SK-N-SH (cell line): Measurements from ENCODE around the gene GRAMD2B. TPM values are rescaled to one million over a fixed set of nuclear protein-coding genes. Genes with fewer than 3 reads are reported as not detected.

ENCODE experiments used
- CTCF ChIA-PET: fragments of 300-600, 350-600 bp; formaldehyde crosslinking; extraction: SDS; loops from one replicate; lab custom pipeline; 2021; lab: Yijun Ruan, JAX
- POLR2A ChIA-PET: fragments of 350-600 bp; sonication (Branson Sonifier 250); formaldehyde crosslinking; extraction: SDS; loops from one replicate; lab custom pipeline; 2020; ENCODE audit warnings: antibody characterized with exemption, inconsistent platforms; lab: Yijun Ruan, JAX
- DNase-seq: peaks from one replicate; pipeline ENCODE4 v3.0.0; 2012
- H2AFZ ChIP-seq: fragments of 200-600 bp; sonication (generic); 2 replicates; pipeline ENCODE4 v1.8.1; 2016; ENCODE audit warnings: antibody characterized with exemption, mild to moderate bottlenecking, low read depth
- H3F3A ChIP-seq: fragments of 200-600 bp; sonication (generic); replicated peaks from 2 replicates; pipeline ENCODE3; 2016; ENCODE audit warnings: antibody characterized with exemption, mild to moderate bottlenecking; ENCODE audit not compliant: insufficient read depth
- H3K27ac ChIP-seq, 2 experiments: fragments of 200-500 bp in 1 of 2; fragments of 200-600 bp in 1 of 2; sonication (Bioruptor generic) in 1 of 2; sonication (generic), shearing (Covaris generic) in 1 of 2; 2 replicates each; pipeline versions ENCODE4 v1.5.1 to v1.6.1; 2014 to 2016; ENCODE audit warnings: low read depth in 2 of 2, inconsistent platforms in 1 of 2, low read length in 1 of 2, mild to moderate bottlenecking in 1 of 2, mixed read lengths in 1 of 2
- H3K27me3 ChIP-seq: fragments of 200-600 bp; sonication (generic), shearing (Covaris generic); 2 replicates; pipeline ENCODE4 v1.6.1; 2016; ENCODE audit warnings: mixed run types; ENCODE audit not compliant: insufficient read depth
- H3K36me3 ChIP-seq, 2 experiments: fragments of 200-500 bp in 1 of 2; fragments of 200-600 bp in 1 of 2; sonication (Bioruptor generic) in 1 of 2; sonication (generic) in 1 of 2; replicated peaks in 1 of 2; 2 replicates each; pipeline versions ENCODE3 to v1.5.1; 2014 to 2016; ENCODE audit warnings: low read length in 1 of 2, mild to moderate bottlenecking in 1 of 2; ENCODE audit not compliant: insufficient read depth in 2 of 2, control insufficient read depth in 1 of 2
- H3K4me1 ChIP-seq, 2 experiments: fragments of 200-500 bp in 1 of 2; fragments of 200-600 bp in 1 of 2; sonication (Bioruptor generic) in 1 of 2; sonication (generic), shearing (Covaris generic) in 1 of 2; 2 replicates each; pipeline versions ENCODE4 v1.5.1 to v1.6.1; 2014 to 2016; ENCODE audit warnings: low read depth in 1 of 2, low read length in 1 of 2, mixed run types in 1 of 2; ENCODE audit not compliant: insufficient read depth in 2 of 2, control insufficient read depth in 1 of 2
- H3K4me2 ChIP-seq: fragments of 200-600 bp; sonication (generic), shearing (Covaris generic); 2 replicates; pipeline ENCODE4 v1.6.1; 2017; ENCODE audit warnings: mixed run types
- H3K4me3 ChIP-seq, 2 experiments: fragments of 200-500 bp in 1 of 2; fragments of 200-600 bp in 1 of 2; sonication (Bioruptor generic) in 1 of 2; sonication (generic), shearing (Covaris generic) in 1 of 2; 2 replicates each; pipeline versions ENCODE4 v1.5.1 to v1.8.1; 2014 to 2016; ENCODE audit warnings: low read depth in 2 of 2, inconsistent platforms in 1 of 2, low read length in 1 of 2, mild to moderate bottlenecking in 1 of 2, mixed read lengths in 1 of 2, moderate library complexity in 1 of 2
- H3K79me2 ChIP-seq: fragments of 200-600 bp; sonication (generic); 2 replicates; pipeline ENCODE4 v1.8.1; 2017; ENCODE audit warnings: mild to moderate bottlenecking; ENCODE audit not compliant: insufficient read depth
- H3K9ac ChIP-seq: fragments of 200-600 bp; sonication (generic); 2 replicates; pipeline ENCODE4 v1.6.1; 2017; ENCODE audit warnings: mixed run types
- H3K9me2 ChIP-seq: fragments of 200-600 bp; sonication (generic); 2 replicates; pipeline ENCODE4 v1.6.1; 2017; ENCODE audit warnings: mixed run types
- H3K9me3 ChIP-seq: fragments of 200-600 bp; sonication (generic); 2 replicates; pipeline ENCODE4 v1.6.1; 2017; ENCODE audit warnings: mixed run types, mild to moderate bottlenecking, moderate library complexity
- H4K20me1 ChIP-seq: fragments of 200-600 bp; sonication (generic); 2 replicates; pipeline ENCODE4 v1.6.1; 2017; ENCODE audit warnings: mild to moderate bottlenecking, mixed run types; ENCODE audit not compliant: insufficient read depth
- FOXM1 ChIP-seq: IDR thresholded peaks from 2 replicates; pipeline ENCODE4 v1.4.0; 2012; ENCODE audit warnings: low read depth, mild to moderate bottlenecking
- GABPA ChIP-seq: IDR thresholded peaks from 2 replicates; pipeline ENCODE4 v1.4.0; 2012; ENCODE audit warnings: low read depth, mild to moderate bottlenecking
- GATA2 ChIP-seq: sonication (generic); formaldehyde crosslinking; IDR thresholded peaks from 2 replicates; pipeline ENCODE4 v1.5.0; 2020; ENCODE audit warnings: mild to moderate bottlenecking, missing genetic modification reagents
- IRF3 ChIP-seq: fragments of 150-350 bp; IDR thresholded peaks from 2 replicates; pipeline ENCODE4 v1.6.1; 2016; ENCODE audit warnings: mild to moderate bottlenecking, low read depth, low read length
- JUND ChIP-seq: IDR thresholded peaks from 2 replicates; pipeline ENCODE4 v1.4.0; 2012
- MXI1 ChIP-seq: IDR thresholded peaks from 2 replicates; pipeline ENCODE4 v1.6.1; 2012; ENCODE audit warnings: mild to moderate bottlenecking, low read depth, low read length, improper control_type of control experiment
- NFIC ChIP-seq: IDR thresholded peaks from 2 replicates; pipeline ENCODE4 v1.4.0; 2012; ENCODE audit warnings: borderline replicate concordance
- POLR2AphosphoS5 ChIP-seq: IDR thresholded peaks from 2 replicates; pipeline ENCODE4 v1.6.1; 2012; ENCODE audit warnings: low read depth, low read length
- REST ChIP-seq: IDR thresholded peaks from 2 replicates; pipeline ENCODE4 v1.6.1; 2012; ENCODE audit warnings: mild to moderate bottlenecking, low read depth, low read length, moderate library complexity
- RXRA ChIP-seq: IDR thresholded peaks from 2 replicates; pipeline ENCODE4 v1.4.0; 2012; ENCODE audit warnings: low read depth, mild to moderate bottlenecking, borderline replicate concordance
- SIN3A ChIP-seq: IDR thresholded peaks from 2 replicates; pipeline ENCODE4 v1.6.1; 2012; ENCODE audit warnings: low read depth, mild to moderate bottlenecking, low read length, moderate library complexity, borderline replicate concordance
- TAF1 ChIP-seq: IDR thresholded peaks from 2 replicates; pipeline ENCODE4 v1.6.1; 2012; ENCODE audit warnings: low read depth, mild to moderate bottlenecking, low read length, moderate library complexity, borderline replicate concordance
- TCF12 ChIP-seq: IDR thresholded peaks from 2 replicates; pipeline ENCODE4 v1.4.0; 2012
- WGBS: methylation state at CpG from one replicate; pipeline ENCODE4 v1.1.6; 2017; ENCODE audit warnings: low lambda C conversion rate; 5-methylcytosine and 5-hydroxymethylcytosine counted together
- polyA plus RNA-seq, 3 experiments: library from polyadenylated mRNA; depleted of rRNA; stranded (reverse); fragments of >200 nt; gene quantifications; 2 replicates each; pipeline ENCODE4 v1.2.3, GENCODE V29; 2012

Gene GRAMD2B
- polyA plus RNA-seq, 1 of the 3 experiments (the other 2 are of a cell fraction), result 16.0 TPM

GRCh38 chr5:126521130-126521529, 97.9 kb downstream of the GRAMD2B start:
- Histone ChIP-seq H3K79me2 (no peaks in the 10 kb centered on the region), H4K20me1 (no peaks in the 10 kb centered on the region), H3K9me3 (no peaks in the 10 kb centered on the region), H3F3A (no peaks in the 10 kb centered on the region), H3K4me3 (no peak overlapping the region), H3K4me1 (peaks cover 5 to 20% of the 10 kb centered on the region in 2 experiments; a peak in 3 of 4 replicates), H2AFZ (no peak overlapping the region), H3K36me3 (no peaks in the 10 kb centered on the region), H3K9me2 (no peaks in the 10 kb centered on the region), H3K27ac (peak overlapping the region in 1 of 2 experiments; percentile 89; a peak in 1 of 4 replicates), H3K4me2 (no peak overlapping the region), H3K9ac (no peak overlapping the region), H3K27me3 (no peaks in the 10 kb centered on the region)
- DNase-seq, result no peak
- ChIA-PET POLR2A (no interaction called here), CTCF (interaction anchor here (0.6 to 0.9 kb wide), 2 partner anchors 20 kb away, joined by 3 read pairs; no protein-coding TSS in a partner anchor)
- no peak for TF ChIP-seq NFIC
- TF ChIP-seq JUND, result no peak
- TF ChIP-seq POLR2AphosphoS5, result no peak
- TF ChIP-seq SIN3A, result no peak
- no peak for TF ChIP-seq RXRA
- TF ChIP-seq TAF1, result no peak
- TF ChIP-seq TCF12, result no peak

DNA sequence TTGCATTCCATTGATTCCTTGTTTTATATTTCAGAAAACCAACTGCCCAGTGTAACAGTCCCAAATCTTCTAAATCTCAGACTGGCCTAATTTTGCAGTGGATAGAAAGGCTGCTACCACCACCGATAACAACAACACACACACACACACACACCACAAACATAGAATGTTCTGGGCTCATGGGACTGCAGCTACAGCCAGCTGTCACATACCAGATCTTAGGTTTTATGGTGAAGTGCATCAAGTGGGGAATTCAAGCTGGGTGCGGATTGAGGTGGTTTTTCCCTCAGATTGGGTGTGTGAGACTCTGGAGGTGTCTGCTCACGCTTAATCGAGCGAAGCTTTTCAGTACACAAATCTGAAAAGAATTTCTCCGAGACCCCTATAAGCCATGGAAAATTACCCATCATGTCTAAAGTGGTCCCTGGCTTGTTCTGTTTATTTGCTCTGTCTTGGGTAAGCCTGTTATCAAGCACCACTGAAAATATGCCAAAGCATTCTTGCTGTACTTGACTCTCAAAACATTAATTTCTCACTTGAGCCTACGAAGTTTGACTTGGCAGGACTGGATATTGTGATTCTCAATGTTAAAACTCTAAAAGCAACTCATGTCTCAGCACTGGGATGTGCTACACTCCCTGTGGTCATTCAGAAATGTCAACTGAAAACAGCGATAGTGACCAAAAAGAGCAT, 100.8 kb downstream of the GRAMD2B start:
- H3K79me2 ChIP-seq, result no peaks in the 10 kb centered on the region
- no peaks in the 10 kb centered on the region for H3K9me2 ChIP-seq
- no peak overlapping the region for H3K4me3 ChIP-seq
- no peak overlapping the region for H2AFZ ChIP-seq
- no peak for TF ChIP-seq REST
- TF ChIP-seq GABPA, result no peak
- TF ChIP-seq IRF3, result no peak
- no peak for TF ChIP-seq FOXM1
- no peak for TF ChIP-seq RXRA
- no peak for TF ChIP-seq GATA2 (CRISPR knock-in tag)
- TF ChIP-seq MXI1, result no peak
- H3K9me3 ChIP-seq, result no peaks in the 10 kb centered on the region
- no peak overlapping the region for H3K4me2 ChIP-seq
- 81% methylated on average over 8 of the region's 8 CpGs for WGBS
- 0 out of 4 replicates have a peak overlapping the region, but pooled peaks of 1 of the 2 experiments have one; percentile 17 for H3K27ac ChIP-seq
- no peaks in the 10 kb centered on the region for H3F3A ChIP-seq
- CTCF ChIA-PET, result interaction anchor here (0.6 to 1.4 kb wide), 2 partner anchors 170 to 222 kb away, joined by 3 read pairs; no protein-coding TSS in a partner anchor
- H4K20me1 ChIP-seq, result no peaks in the 10 kb centered on the region
- H3K9ac ChIP-seq, result no peak overlapping the region
- DNase-seq, result no peak
- H3K27me3 ChIP-seq, result no peaks in the 10 kb centered on the region
- H3K4me1 ChIP-seq, result peaks cover 6 to 11% of the 10 kb centered on the region in 2 experiments; a peak in 2 of 4 replicates
- POLR2A ChIA-PET, result no interaction called here
- no peaks in the 10 kb centered on the region for H3K36me3 ChIP-seq
